Measurements from ENCODE around the gene ALKAL2.

The ALKAL2 gene

GRCh38 chr2:238869-239268, 49.0 kb downstream of the ALKAL2 start:
- no peak for DNase-seq

GRCh38 chr2:238431-238830, 49.5 kb downstream of the ALKAL2 start:
- DNase-seq, result no peak

GRCh38 chr2:237878-238277, 50.0 kb downstream of the ALKAL2 start:
- no peak for DNase-seq

- no peak for DNase-seq
These were observed 50.8 kb downstream of the ALKAL2 start for GRCh38 chr2:236993-237539.

- DNase-seq, result no peak
These were observed 53.5 kb downstream of the ALKAL2 start for GRCh38 chr2:234421-234820.

- DNase-seq, result no peak
These were observed 54.9 kb downstream of the ALKAL2 start for GRCh38 chr2:233030-233429.

GRCh38 chr2:231521-232185, 56.2 kb downstream of the ALKAL2 start:
- DNase-seq, result no peak

Data from central memory CD4-positive, alpha-beta T cell (primary cell).